HL-60 (cell line): ENCODE measurements around the gene ZKSCAN2.

Experiments used
- DNase-seq, 2 experiments: peaks; one replicate each; pipeline ENCODE4 v3.0.0-alpha.2; 2010 to 2020; ENCODE audit warnings: low read depth in 1 of 2, low spot score in 1 of 2
- H3K27ac ChIP-seq: fragments of 250-450 bp; sonication (Bioruptor Pico); replicated peaks from 2 replicates; pipeline ENCODE4 v1.5.1; 2020; ENCODE audit warnings: mild to moderate bottlenecking, moderate library complexity
- H3K27me3 ChIP-seq: fragments of 250-450 bp; sonication (Bioruptor Pico); 2 replicates; pipeline ENCODE4 v1.5.1; 2021; ENCODE audit warnings: mild to moderate bottlenecking, moderate library complexity; ENCODE audit not compliant: insufficient read depth, poor library complexity, severe bottlenecking
- H3K4me3 ChIP-seq: replicated peaks from 2 replicates; pipeline ENCODE4 v1.5.1; 2011; ENCODE audit warnings: mild to moderate bottlenecking, control low read depth, low read length; ENCODE audit not compliant: insufficient read depth
- GABPA ChIP-seq: IDR thresholded peaks from 2 replicates; pipeline ENCODE4 v1.6.1; 2012; ENCODE audit warnings: low read depth
- POLR2AphosphoS5 ChIP-seq: IDR thresholded peaks from 2 replicates; pipeline ENCODE4 v1.6.1; 2012; ENCODE audit warnings: low read depth
- SPI1 ChIP-seq: IDR thresholded peaks from 2 replicates; pipeline ENCODE4 v1.6.1; 2012; ENCODE audit warnings: low read depth, mild to moderate bottlenecking, borderline replicate concordance
- TF ChIP-seq, protein P1 (sequence below): IDR thresholded peaks from one replicate; pipeline ENCODE4 v1.5.1; 2011; ENCODE audit warnings: low read length, control low read depth, inconsistent platforms; ENCODE audit not compliant: insufficient read depth
- TF ChIP-seq, protein P2 (sequence below): IDR thresholded peaks from 2 replicates; pipeline ENCODE4 v1.6.1; 2012; ENCODE audit warnings: low read depth; ENCODE audit not compliant: insufficient replicate concordance

Gene ZKSCAN2

DNA sequence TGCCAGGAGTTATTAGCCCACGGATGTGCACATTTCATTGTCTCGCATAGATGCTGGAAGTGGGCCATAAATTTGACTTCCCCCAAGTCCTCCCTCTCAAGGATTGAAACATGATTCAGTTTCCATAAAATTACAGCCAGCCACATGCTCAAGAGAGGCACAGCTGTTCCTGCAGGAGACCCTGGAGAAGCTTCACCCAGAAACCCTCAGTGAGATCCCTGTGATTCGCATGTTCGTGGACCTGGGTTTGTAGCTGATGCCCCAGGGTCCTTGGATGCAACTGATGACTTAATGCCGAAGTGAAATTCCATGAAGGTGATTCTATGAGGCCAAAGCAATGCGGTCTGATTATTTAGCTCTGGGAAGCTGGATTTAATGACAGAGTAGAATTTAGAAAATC lies 65.5 kb downstream of the ZKSCAN2 start:
- DNase-seq: no peak

DNA sequence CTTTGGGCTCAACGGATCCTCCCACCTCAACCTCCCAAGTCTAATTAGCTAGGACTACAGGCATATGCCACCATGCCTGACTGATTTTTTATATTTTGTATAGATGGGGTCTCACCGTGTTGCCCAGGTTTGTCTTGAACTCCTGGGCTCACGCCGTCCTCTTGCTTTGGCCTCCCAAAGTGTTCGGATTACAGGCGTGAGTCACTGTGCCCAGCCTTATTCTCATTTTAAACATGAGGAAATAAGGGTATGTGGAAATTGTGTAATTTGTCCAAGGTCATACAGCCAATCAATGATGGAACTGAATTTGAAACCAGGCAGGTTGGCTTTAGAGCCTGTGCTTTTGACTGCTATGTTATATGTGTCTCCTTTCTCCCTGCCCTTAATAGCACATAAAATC lies 68.3 kb downstream of the ZKSCAN2 start:
- H3K27me3 ChIP-seq: no peaks in the 10 kb centered on the region
- DNase-seq: no peak
- TF ChIP-seq SPI1 (no peak), POLR2AphosphoS5 (no peak), GABPA (no peak)
- TF ChIP-seq, protein P1, sequence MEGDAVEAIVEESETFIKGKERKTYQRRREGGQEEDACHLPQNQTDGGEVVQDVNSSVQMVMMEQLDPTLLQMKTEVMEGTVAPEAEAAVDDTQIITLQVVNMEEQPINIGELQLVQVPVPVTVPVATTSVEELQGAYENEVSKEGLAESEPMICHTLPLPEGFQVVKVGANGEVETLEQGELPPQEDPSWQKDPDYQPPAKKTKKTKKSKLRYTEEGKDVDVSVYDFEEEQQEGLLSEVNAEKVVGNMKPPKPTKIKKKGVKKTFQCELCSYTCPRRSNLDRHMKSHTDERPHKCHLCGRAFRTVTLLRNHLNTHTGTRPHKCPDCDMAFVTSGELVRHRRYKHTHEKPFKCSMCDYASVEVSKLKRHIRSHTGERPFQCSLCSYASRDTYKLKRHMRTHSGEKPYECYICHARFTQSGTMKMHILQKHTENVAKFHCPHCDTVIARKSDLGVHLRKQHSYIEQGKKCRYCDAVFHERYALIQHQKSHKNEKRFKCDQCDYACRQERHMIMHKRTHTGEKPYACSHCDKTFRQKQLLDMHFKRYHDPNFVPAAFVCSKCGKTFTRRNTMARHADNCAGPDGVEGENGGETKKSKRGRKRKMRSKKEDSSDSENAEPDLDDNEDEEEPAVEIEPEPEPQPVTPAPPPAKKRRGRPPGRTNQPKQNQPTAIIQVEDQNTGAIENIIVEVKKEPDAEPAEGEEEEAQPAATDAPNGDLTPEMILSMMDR: no peak
- TF ChIP-seq, protein P2, sequence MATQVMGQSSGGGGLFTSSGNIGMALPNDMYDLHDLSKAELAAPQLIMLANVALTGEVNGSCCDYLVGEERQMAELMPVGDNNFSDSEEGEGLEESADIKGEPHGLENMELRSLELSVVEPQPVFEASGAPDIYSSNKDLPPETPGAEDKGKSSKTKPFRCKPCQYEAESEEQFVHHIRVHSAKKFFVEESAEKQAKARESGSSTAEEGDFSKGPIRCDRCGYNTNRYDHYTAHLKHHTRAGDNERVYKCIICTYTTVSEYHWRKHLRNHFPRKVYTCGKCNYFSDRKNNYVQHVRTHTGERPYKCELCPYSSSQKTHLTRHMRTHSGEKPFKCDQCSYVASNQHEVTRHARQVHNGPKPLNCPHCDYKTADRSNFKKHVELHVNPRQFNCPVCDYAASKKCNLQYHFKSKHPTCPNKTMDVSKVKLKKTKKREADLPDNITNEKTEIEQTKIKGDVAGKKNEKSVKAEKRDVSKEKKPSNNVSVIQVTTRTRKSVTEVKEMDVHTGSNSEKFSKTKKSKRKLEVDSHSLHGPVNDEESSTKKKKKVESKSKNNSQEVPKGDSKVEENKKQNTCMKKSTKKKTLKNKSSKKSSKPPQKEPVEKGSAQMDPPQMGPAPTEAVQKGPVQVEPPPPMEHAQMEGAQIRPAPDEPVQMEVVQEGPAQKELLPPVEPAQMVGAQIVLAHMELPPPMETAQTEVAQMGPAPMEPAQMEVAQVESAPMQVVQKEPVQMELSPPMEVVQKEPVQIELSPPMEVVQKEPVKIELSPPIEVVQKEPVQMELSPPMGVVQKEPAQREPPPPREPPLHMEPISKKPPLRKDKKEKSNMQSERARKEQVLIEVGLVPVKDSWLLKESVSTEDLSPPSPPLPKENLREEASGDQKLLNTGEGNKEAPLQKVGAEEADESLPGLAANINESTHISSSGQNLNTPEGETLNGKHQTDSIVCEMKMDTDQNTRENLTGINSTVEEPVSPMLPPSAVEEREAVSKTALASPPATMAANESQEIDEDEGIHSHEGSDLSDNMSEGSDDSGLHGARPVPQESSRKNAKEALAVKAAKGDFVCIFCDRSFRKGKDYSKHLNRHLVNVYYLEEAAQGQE: no peak
- no peak overlapping the region for H3K27ac ChIP-seq
- no peak overlapping the region for H3K4me3 ChIP-seq

More for the DNA sequence above, 65.5 kb downstream of the ZKSCAN2 start:
- Histone ChIP-seq H3K27me3 (no peaks in the 10 kb centered on the region), H3K27ac (no peak overlapping the region), H3K4me3 (no peak overlapping the region)
- TF ChIP-seq, protein P2: no peak
- TF ChIP-seq, protein P1: no peak
- no peak for TF ChIP-seq GABPA
- TF ChIP-seq POLR2AphosphoS5: no peak
- no peak for TF ChIP-seq SPI1

DNA sequence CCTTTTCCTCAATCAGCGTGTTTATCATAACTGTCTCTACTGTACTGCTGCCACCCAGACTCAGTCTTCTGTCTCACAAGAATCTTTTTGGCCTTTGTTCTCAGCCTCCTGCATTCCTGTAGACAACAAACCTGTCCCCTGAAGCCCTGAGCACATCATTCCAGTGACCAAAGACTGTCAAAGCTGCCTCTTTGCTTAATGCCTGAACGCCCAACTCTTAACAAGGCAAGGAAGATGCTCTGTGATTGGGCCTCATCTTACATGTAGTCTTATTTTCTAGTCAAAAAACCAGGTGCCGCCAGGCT lies 70.2 kb downstream of the ZKSCAN2 start:
- DNase-seq: no peak
- no peak overlapping the region for H3K27ac ChIP-seq
- H3K4me3 ChIP-seq: no peak overlapping the region

More for the DNA sequence above, 70.2 kb downstream of the ZKSCAN2 start:
- no peaks in the 10 kb centered on the region for H3K27me3 ChIP-seq
- TF ChIP-seq, protein P1: no peak
- TF ChIP-seq, protein P2: no peak
- no peak for TF ChIP-seq GABPA
- no peak for TF ChIP-seq SPI1
- TF ChIP-seq POLR2AphosphoS5: no peak
